ENCODE results near the gene ACOT12. TPM values are rescaled to one million over a fixed set of nuclear protein-coding genes. Genes with fewer than 3 reads are reported as not detected.

Gene ACOT12
- total RNA-seq, 1 experiment from 2014 or later, result not detected

DNA sequence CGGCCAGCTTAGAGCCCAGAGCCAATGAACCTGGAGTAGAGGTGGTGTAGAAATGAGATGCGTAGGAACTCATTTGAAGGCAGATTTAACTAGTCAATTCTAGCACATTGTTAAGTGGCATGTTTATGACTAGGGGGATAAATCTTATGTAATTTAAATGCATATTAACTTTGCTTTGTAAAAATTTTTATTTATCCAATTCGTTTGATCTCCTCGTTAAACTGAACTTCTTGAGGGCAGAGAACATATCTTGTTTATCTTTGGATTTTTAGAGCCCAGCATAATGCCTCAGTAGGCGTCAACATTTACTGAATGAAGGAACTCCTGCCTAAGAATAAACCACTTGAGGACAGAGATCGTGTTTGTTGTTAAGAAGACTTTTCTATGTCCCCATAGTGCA is 41.1 kb upstream of the ACOT12 start:
- Histone ChIP-seq H3K14ac (ENCODE audit: insufficient read depth, low read length) (no peak overlapping the region), H4K5ac (ENCODE audit: insufficient read length, low read depth, low read length) (no peak overlapping the region), H4K20me1 (ENCODE audit: control insufficient read depth, insufficient read depth, insufficient read length) (no peaks in the 10 kb centered on the region), H3K23me2 (ENCODE audit: insufficient read length, low read depth, low read length, poor library complexity, severe bottlenecking) (no peaks in the 10 kb centered on the region), H3K79me1 (ENCODE audit: insufficient read depth, low read depth, low read length, poor library complexity, severe bottlenecking) (no peaks in the 10 kb centered on the region), H2AK5ac (ENCODE audit: insufficient read length, low read length) (no peak overlapping the region), H4K91ac (ENCODE audit: insufficient read length, low read depth, low read length) (no peak overlapping the region), H3K56ac (ENCODE audit: insufficient read length, low read depth, low read length) (no peak overlapping the region), H3K9ac (ENCODE audit: extremely low read depth, insufficient read length, low read length) (no peak overlapping the region), H2AFZ (ENCODE audit: low read length) (no peak overlapping the region), H2BK5ac (ENCODE audit: insufficient read length, low read length) (no peak overlapping the region), H3K27ac (ENCODE audit: insufficient read length, low read depth, low read length) (no peak overlapping the region), H3K27me3 (ENCODE audit: insufficient read depth, low read length) (no peaks in the 10 kb centered on the region), H3T11ph (ENCODE audit: low read length) (no peak overlapping the region), H2BK12ac (ENCODE audit: insufficient read length, low read depth, low read length) (no peak overlapping the region), H3K18ac (ENCODE audit: insufficient read length, low read depth, low read length) (no peak overlapping the region), H3K4ac (ENCODE audit: low read depth, low read length) (no peak overlapping the region), H3K79me2 (ENCODE audit: insufficient read depth, low read length) (no peaks in the 10 kb centered on the region), H3K9me3 (ENCODE audit: control insufficient read depth, low read depth, low read length) (no peaks in the 10 kb centered on the region), H3K4me2 (ENCODE audit: insufficient read depth, insufficient read length, low read length) (no peak overlapping the region), H3K23ac (ENCODE audit: insufficient read length, low read depth, low read length) (no peak overlapping the region), H2BK120ac (ENCODE audit: low read depth, low read length, poor library complexity, severe bottlenecking) (no peak overlapping the region), H3K4me1 (ENCODE audit: insufficient read depth, low read length) (no peaks in the 10 kb centered on the region), H2BK15ac (ENCODE audit: low read depth, low read length) (no peak overlapping the region), H4K8ac (replicated peaks; ENCODE audit: insufficient read length, low read depth, low read length) (no peak overlapping the region), H2BK20ac (ENCODE audit: low read depth, low read length, poor library complexity, severe bottlenecking) (no peak overlapping the region)
- no peak overlapping the region for H3K4me3 Mint-ChIP-seq
- no peaks in the 10 kb centered on the region for H3K27me3 Mint-ChIP-seq (ENCODE audit: low read depth)
- no peaks in the 10 kb centered on the region for H3K4me1 Mint-ChIP-seq
- peaks cover 2 to 5% (median 4%) of the 10 kb centered on the region in 3 experiments; a peak in 5 of 7 replicates for H3K36me3 Mint-ChIP-seq (ENCODE audit: insufficient read depth in 1 of 3, low read depth in 3 of 3)
- H3K27ac Mint-ChIP-seq, result no peak overlapping the region
- WGBS (ENCODE audit: extremely low coverage, insufficient read length, low lambda C conversion rate), result no CpG with 5 or more reads among the region's 6 CpGs
- no peaks in the 10 kb centered on the region for H3K9me3 Mint-ChIP-seq
- no peak for DNase-seq
- no peak for TF ChIP-seq CTCF (conservative IDR thresholded peaks at IDR 0.05)

All from H9 (cell line).